Testis (tissue), 3 donors: ENCODE results near the gene EIF2D. TPM values are rescaled to one million over a fixed set of nuclear protein-coding genes. Genes with fewer than 3 reads are reported as not detected.

Source experiments
- DNase-seq: peaks from one replicate; pipeline ENCODE4 v3.0.0-alpha.2; 2019
- H3K27ac ChIP-seq, 2 donors: fragments of 200-600 bp; sonication (generic); one replicate each; pipeline ENCODE4 v1.5.1; 2019
- H3K27me3 ChIP-seq: fragments of 200-600 bp; sonication (generic); one replicate; pipeline ENCODE4 v1.5.1; 2019
- H3K36me3 ChIP-seq: fragments of 200-600 bp; sonication (generic); one replicate; pipeline ENCODE4 v1.5.1; 2017; ENCODE audit warnings: low read depth; ENCODE audit errors: missing control alignments
- H3K4me1 ChIP-seq: fragments of 200-600 bp; sonication (generic); one replicate; pipeline ENCODE4 v1.5.1; 2019
- H3K4me3 ChIP-seq, 2 donors: fragments of 200-600 bp; sonication (generic); one replicate each; pipeline ENCODE4 v1.5.1; 2017 to 2019
- H3K9me3 ChIP-seq: fragments of 200-600 bp; sonication (generic); one replicate; pipeline ENCODE4 v1.5.1; 2017
- POLR2A ChIP-seq: fragments of 450-650 bp; IDR thresholded peaks from one replicate; pipeline ENCODE4 v1.6.1; 2017; ENCODE audit warnings: antibody characterized with exemption, mild to moderate bottlenecking, moderate library complexity
- WGBS, 2 donors: methylation state at CpG; one replicate each; pipeline ENCODE4 v1.1.5; 2018; 5-methylcytosine and 5-hydroxymethylcytosine counted together
- intact Hi-C: fragments of 100-400 bp; cut with DNase I; formaldehyde crosslinking; loops from one replicate; pipeline ENCODE4 v1.15.1; 2023; ENCODE audit warnings: low total_unique reads
- polyA plus RNA-seq: library from polyadenylated mRNA; stranded (reverse); fragments of 350-450 nt; fragmentation: Illumina TruSeq; extraction: RNeasy Lipid Tissue Mini Kit (QIAGEN cat#74804); gene quantifications from one replicate; pipeline ENCODE4 v1.2.3, GENCODE V29; 2014; ENCODE audit warnings: low read depth, low replicate concordance; ENCODE audit not compliant: insufficient read depth
- total RNA-seq, 2 donors: library from RNA; depleted of rRNA; stranded (reverse); fragments of >200 nt; gene quantifications; one replicate each; pipeline ENCODE4 v1.2.3, GENCODE V29; 2016
- TF ChIP-seq, protein P1 (sequence below), 3 experiments: fragments of 450-650 bp in 2 of 3; fragments of 200-600 bp in 1 of 3; sonication (generic) in 1 of 3; IDR thresholded peaks; one replicate each; pipeline ENCODE4 v1.5.1; 2016 to 2019; ENCODE audit warnings: antibody characterized with exemption in 3 of 3, mild to moderate bottlenecking in 2 of 3, moderate library complexity in 1 of 3

EIF2D gene
- total and polyA plus RNA-seq, 3 donors from 2014 or later, result 54.8 to 65.3 (median 59.4) TPM

DNA sequence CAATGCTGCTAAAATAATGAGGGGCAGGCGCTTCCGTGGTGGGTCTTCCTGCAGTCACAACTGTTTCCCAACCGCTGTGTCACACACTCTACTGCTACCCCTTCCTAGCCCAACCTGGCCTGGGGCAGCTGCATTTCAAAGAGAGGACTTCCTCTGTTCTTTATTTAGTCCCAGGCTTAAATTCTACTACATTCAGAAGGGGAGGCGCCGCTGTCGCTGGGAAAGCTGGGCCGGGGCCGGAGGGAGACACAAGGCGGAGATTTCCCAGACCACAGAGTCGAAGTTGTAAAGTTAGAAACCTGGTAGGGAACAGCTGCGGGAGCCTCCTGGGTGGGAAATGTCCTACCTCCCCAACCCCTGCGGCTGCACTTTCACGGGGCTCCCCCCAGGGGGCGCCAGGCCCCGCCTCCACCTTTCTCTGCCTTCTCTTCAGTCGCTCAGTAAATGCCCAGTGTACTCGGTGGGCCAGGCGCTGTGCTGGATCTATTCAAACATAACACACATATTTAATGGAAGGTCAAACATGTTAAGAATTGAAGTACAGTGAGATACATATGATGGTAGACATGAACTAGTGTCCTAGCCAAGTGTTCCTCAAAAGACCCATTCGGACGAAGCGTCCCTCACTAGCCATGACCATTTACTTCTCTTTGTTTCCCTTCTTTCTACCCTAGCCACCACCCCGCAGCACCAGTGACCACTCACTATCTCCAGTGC is 46.2 kb upstream of the EIF2D start:
- Histone ChIP-seq H3K4me1 (peaks cover 11% of the 10 kb centered on the region), H3K27ac (no peak overlapping the region), H3K36me3 (no peaks in the 10 kb centered on the region), H3K4me3 (no peak overlapping the region), H3K9me3 (no peaks in the 10 kb centered on the region), H3K27me3 (no peaks in the 10 kb centered on the region)
- DNase-seq, result peak; percentile 32
- intact Hi-C loops, result no loop called here
- 18 to 32% methylated on average over 20 to 22 of the region's 22 CpGs for WGBS, 2 donors
- TF ChIP-seq, protein P1, sequence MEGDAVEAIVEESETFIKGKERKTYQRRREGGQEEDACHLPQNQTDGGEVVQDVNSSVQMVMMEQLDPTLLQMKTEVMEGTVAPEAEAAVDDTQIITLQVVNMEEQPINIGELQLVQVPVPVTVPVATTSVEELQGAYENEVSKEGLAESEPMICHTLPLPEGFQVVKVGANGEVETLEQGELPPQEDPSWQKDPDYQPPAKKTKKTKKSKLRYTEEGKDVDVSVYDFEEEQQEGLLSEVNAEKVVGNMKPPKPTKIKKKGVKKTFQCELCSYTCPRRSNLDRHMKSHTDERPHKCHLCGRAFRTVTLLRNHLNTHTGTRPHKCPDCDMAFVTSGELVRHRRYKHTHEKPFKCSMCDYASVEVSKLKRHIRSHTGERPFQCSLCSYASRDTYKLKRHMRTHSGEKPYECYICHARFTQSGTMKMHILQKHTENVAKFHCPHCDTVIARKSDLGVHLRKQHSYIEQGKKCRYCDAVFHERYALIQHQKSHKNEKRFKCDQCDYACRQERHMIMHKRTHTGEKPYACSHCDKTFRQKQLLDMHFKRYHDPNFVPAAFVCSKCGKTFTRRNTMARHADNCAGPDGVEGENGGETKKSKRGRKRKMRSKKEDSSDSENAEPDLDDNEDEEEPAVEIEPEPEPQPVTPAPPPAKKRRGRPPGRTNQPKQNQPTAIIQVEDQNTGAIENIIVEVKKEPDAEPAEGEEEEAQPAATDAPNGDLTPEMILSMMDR (IDR thresholded peaks at IDR 0.05), result peak in 2 of 3 experiments; percentile 48 to 56
- no peak for TF ChIP-seq POLR2A

DNA sequence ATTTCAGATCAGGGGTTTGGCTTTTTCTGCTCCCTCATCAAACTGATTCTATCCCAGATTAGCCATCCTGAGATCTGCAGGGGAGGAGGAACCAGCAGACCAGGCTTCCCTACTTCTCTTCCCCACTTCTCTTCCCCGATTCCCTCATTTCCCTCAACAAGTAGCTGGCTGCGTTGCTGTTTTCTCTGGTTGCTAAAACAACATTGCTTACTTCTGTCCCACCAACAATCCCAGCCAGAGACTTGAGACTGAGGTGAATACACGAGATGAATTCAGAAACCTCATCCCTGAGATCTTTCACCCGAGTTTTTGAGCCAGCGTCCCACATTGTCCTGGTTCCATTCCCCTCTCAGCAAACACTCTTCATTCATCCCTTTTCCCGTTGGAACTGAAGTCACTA is 45.5 kb upstream of the EIF2D start:
- H3K4me1 ChIP-seq, result peaks cover 11% of the 10 kb centered on the region
- H3K27ac ChIP-seq, result no peak overlapping the region
- no peaks in the 10 kb centered on the region for H3K36me3 ChIP-seq
- TF ChIP-seq POLR2A, result no peak
- TF ChIP-seq, protein P1 (IDR thresholded peaks at IDR 0.05), result no peak
- H3K9me3 ChIP-seq, result no peaks in the 10 kb centered on the region
- no peak for DNase-seq
- no peak overlapping the region for H3K4me3 ChIP-seq
- intact Hi-C loops, result no loop called here
- WGBS, 2 donors, result 37 to 49% methylated on average over 6 of the region's 6 CpGs
- no peaks in the 10 kb centered on the region for H3K27me3 ChIP-seq

DNA sequence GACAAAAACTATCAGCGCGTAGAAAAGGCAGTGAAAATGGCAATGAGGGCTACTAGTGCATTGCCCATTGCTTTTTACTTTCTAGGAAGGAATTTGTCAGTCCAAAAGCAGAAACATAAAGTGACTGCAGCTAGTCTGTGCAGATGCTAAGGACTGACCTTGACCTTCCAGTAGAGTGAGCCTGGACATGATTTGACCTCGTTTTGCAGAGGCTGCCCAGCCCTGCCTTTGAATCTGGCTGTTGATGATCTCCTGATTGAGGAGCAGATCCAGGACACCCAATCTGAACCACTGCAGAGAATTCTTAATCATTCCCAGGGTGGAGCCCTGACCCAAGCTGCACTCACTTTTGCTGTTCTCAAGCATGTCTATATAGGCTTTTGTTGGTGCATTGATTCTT is 44.7 kb upstream of the EIF2D start:
- Histone ChIP-seq H3K27me3 (no peaks in the 10 kb centered on the region), H3K36me3 (no peaks in the 10 kb centered on the region), H3K9me3 (no peaks in the 10 kb centered on the region), H3K4me3 (no peak overlapping the region), H3K4me1 (peaks cover 11% of the 10 kb centered on the region), H3K27ac (no peak overlapping the region)
- DNase-seq, result no peak
- no peak for TF ChIP-seq POLR2A
- TF ChIP-seq, protein P1 (IDR thresholded peaks at IDR 0.05), result no peak
- 74 to 76% methylated on average over 3 of the region's 3 CpGs for WGBS, 2 donors
- intact Hi-C loops, result no loop called here

- Histone ChIP-seq H3K9me3 (no peaks in the 10 kb centered on the region), H3K36me3 (no peaks in the 10 kb centered on the region), H3K27me3 (no peaks in the 10 kb centered on the region), H3K4me1 (peaks cover 11% of the 10 kb centered on the region), H3K4me3 (no peak overlapping the region), H3K27ac (no peak overlapping the region)
- no peak for DNase-seq
- intact Hi-C loops, result no loop called here
- 68 to 77% methylated on average over 4 of the region's 4 CpGs for WGBS, 2 donors
- TF ChIP-seq POLR2A, result no peak
These were observed 43.2 kb upstream of the EIF2D start for GRCh38 chr1:206655471-206655882.

DNA sequence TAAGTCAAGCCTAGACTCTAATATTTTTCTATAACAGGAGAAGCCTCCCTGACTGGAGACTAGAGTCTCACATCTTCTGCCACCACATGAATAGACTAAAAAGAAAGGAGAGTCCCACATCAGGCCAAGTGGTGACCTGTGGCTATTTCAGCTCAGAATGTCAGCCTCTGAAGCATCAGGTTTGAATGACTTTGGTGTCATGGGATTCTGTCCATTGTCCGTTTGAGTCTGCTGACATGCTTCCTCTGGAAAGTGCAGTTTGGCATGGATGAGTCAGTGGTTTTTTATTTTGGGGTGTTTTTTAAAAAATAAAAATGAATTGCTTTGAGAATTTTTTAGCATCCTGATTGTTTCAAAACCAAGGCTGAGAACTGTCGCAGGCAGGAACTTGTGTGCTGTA is 42.6 kb upstream of the EIF2D start:
- TF ChIP-seq, protein P1 (IDR thresholded peaks at IDR 0.05), result no peak
- no peak for TF ChIP-seq POLR2A
- no peak overlapping the region for H3K27ac ChIP-seq
- H3K9me3 ChIP-seq, result no peaks in the 10 kb centered on the region
- H3K4me1 ChIP-seq, result peaks cover 11% of the 10 kb centered on the region
- intact Hi-C loops, result no loop called here
- DNase-seq, result no peak
- H3K4me3 ChIP-seq, result no peak overlapping the region
- no peaks in the 10 kb centered on the region for H3K27me3 ChIP-seq
- WGBS, 2 donors, result 84 to 89% methylated on average over 2 of the region's 2 CpGs
- H3K36me3 ChIP-seq, result no peaks in the 10 kb centered on the region
